Heart right ventricle (tissue), 16 donors: ENCODE measurements around the gene AMDHD2. TPM values are rescaled to one million over a fixed set of nuclear protein-coding genes. Genes with fewer than 3 reads are reported as not detected.

Experiments
- ATAC-seq, 8 donors: fragments of 200-7000 bp; cut with Tn5 transposase; one replicate each; pipeline ENCODE4 v1.9.1; 2020; ENCODE audit warnings: mild to moderate bottlenecking in 8 of 8, moderate library complexity in 8 of 8, moderate number of reproducible peaks in 1 of 8
- DNase-seq, 2 donors: peaks; one replicate each; pipeline ENCODE4 v3.0.0-alpha.2; 2020
- H3K27ac ChIP-seq, 10 donors: fragments of 200-600 bp; sonication (generic) in 2 of 10; one replicate each; pipeline versions ENCODE4 v1.5.0 to v1.8.0; 2020 to 2022; ENCODE audit warnings: mild to moderate bottlenecking in 3 of 10
- H3K27me3 ChIP-seq, 7 donors: fragments of 200-600 bp; one replicate each; pipeline ENCODE4 v1.8.0; 2021 to 2022; ENCODE audit warnings: mild to moderate bottlenecking in 2 of 7
- H3K36me3 ChIP-seq, 9 donors: fragments of 200-600 bp; sonication (generic) in 1 of 9; one replicate each; pipeline versions ENCODE4 v1.5.0 to v1.8.0; 2020 to 2022; ENCODE audit warnings: mild to moderate bottlenecking in 2 of 9
- H3K4me1 ChIP-seq, 9 donors: fragments of 200-600 bp; sonication (generic) in 1 of 9; one replicate each; pipeline versions ENCODE4 v1.5.0 to v1.8.0; 2020 to 2022; ENCODE audit warnings: mild to moderate bottlenecking in 4 of 9
- H3K4me3 ChIP-seq, 10 donors: fragments of 200-600 bp; sonication (generic) in 2 of 10; one replicate each; pipeline versions ENCODE4 v1.5.0 to v1.8.0; 2020 to 2022; ENCODE audit warnings: mild to moderate bottlenecking in 7 of 10, moderate library complexity in 2 of 10
- H3K9me3 ChIP-seq, 11 donors: fragments of 200-600 bp in 10 of 11; sonication (generic) in 2 of 11; one replicate each; pipeline versions ENCODE4 v1.5.0 to v1.8.0; 2013 to 2022; ENCODE audit warnings: mild to moderate bottlenecking in 2 of 11, control low read depth in 1 of 11, moderate library complexity in 1 of 11
- WGBS, 2 donors: extraction: QIAGEN DNeasy Blood & Tissue Kit; methylation state at CpG; one replicate each; pipeline ENCODE4 v1.1.7; 2013; ENCODE audit warnings: inconsistent platforms in 1 of 2; 5-methylcytosine and 5-hydroxymethylcytosine counted together
- intact Hi-C, 10 donors: fragments of 100-400 bp; cut with DNase I; formaldehyde crosslinking; loops; one replicate each; pipeline versions ENCODE4 v1.11.1 to v1.14.2; 2022
- polyA plus RNA-seq, 2 donors: library from polyadenylated mRNA; stranded (reverse); fragments of 200-250 nt; gene quantifications; one replicate each; pipeline ENCODE4 v1.2.3, GENCODE V29; 2013
- total RNA-seq, 10 donors: library from RNA; stranded (reverse); fragmentation: NEBNext Ultra II Directional in 3 of 10; extraction: Animal tissue kit (Norgen Biotek cat#: 25700) in 3 of 10; gene quantifications; one replicate each; pipeline versions ENCODE4 v1.2.1 to v1.2.4, GENCODE V29; 2021 to 2023
- TF ChIP-seq, protein P1 (sequence below), 9 donors: fragments of 200-600 bp; sonication (generic) in 2 of 9; IDR thresholded peaks; one replicate each; pipeline versions ENCODE4 v1.5.0 to v1.8.0; 2021 to 2022; ENCODE audit warnings: antibody characterized with exemption in 9 of 9, mild to moderate bottlenecking in 5 of 9, moderate library complexity in 1 of 9
- donor health status: Arrhythmogenic right ventricular cardiomyopathy.
- donor health status: ischemic (EF 13 %, LVEDD 7.1; RV severe dilation, severe dysfunction).
- donor health status: healthy with polysubstance abuse.
- donor health status: DM: no; HTN: yes; CAD: no.
- donor health status: DM: no; HTN: no; CAD: no.
- donor health status: ischemic (EF 25% LVEDD 6.9; RV normal size, moderate dysfunction).
- donor health status: ischemic (EF 25% LVEDD 5.7; RV mildly dilated, moderate dysfunction).
- donor health status: healthy.
- donor health status: DM: yes; HTN: yes; CAD: no.
- donor health status: Ischemic cardiomyopathy.
- donor health status: ischemic (EF 35%, LVEDD 5.7; RV mildly dilated, moderate dysfunction).
- donor health status: nonischemic (EF 11% LVEDD 7.7; RV severe dilation, severe dysfunction).
- donor health status: DM: yes; HTN: yes; CAD: no.
- donor health status: PGD.
- donor health status: ischemic (EF 29% LVEDD 5.4; RV normal size, mild dysfunction).
- donor health status: nonischemic (EF 23%, LVEDD 6.1; RV moderate dilation, normal function).

The AMDHD2 gene
- total and polyA plus RNA-seq, 12 donors = 7.1 to 20.8 (median 10.4) TPM

- ATAC-seq = no peak
Observed at GRCh38 chr16:2516391-2517240, 3.6 kb upstream of the AMDHD2 start.

GRCh38 chr16:2517954-2518605 lies 2.1 kb upstream of the AMDHD2 start:
- intact Hi-C loops = no loop called here

More at GRCh38 chr16:2516391-2517240, 3.6 kb upstream of the AMDHD2 start:
- Histone ChIP-seq H3K36me3 (peaks cover 0 to 10% (median 0%) of the 10 kb centered on the region in 9 donors), H3K27ac (peak overlapping the region in 8 of 10 donors; percentile 47 to 99 (median 96)), H3K4me1 (peaks cover 52 to 81% (median 71%) of the 10 kb centered on the region in 9 donors), H3K4me3 (peak overlapping the region in 7 of 10 donors; percentile 12 to 100 (median 93)), H3K9me3 (no peaks in the 10 kb centered on the region), H3K27me3 (no peaks in the 10 kb centered on the region)
- intact Hi-C loops = no loop called here
- 55 to 66% methylated on average over 11 of the region's 11 CpGs for WGBS, 2 donors
- DNase-seq = peak; percentile 14 to 18
- TF ChIP-seq, protein P1, sequence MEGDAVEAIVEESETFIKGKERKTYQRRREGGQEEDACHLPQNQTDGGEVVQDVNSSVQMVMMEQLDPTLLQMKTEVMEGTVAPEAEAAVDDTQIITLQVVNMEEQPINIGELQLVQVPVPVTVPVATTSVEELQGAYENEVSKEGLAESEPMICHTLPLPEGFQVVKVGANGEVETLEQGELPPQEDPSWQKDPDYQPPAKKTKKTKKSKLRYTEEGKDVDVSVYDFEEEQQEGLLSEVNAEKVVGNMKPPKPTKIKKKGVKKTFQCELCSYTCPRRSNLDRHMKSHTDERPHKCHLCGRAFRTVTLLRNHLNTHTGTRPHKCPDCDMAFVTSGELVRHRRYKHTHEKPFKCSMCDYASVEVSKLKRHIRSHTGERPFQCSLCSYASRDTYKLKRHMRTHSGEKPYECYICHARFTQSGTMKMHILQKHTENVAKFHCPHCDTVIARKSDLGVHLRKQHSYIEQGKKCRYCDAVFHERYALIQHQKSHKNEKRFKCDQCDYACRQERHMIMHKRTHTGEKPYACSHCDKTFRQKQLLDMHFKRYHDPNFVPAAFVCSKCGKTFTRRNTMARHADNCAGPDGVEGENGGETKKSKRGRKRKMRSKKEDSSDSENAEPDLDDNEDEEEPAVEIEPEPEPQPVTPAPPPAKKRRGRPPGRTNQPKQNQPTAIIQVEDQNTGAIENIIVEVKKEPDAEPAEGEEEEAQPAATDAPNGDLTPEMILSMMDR (IDR thresholded peaks at IDR 0.05) = no peak

GRCh38 chr16:2518823-2519710 lies 1.1 kb upstream of the AMDHD2 start:
- peaks cover 49 to 68% (median 62%) of the 10 kb centered on the region in 9 donors for H3K4me1 ChIP-seq
- peak in 1 of 2 donors; percentile 16 for DNase-seq
- peaks cover 0 to 35% (median 5%) of the 10 kb centered on the region in 9 donors for H3K36me3 ChIP-seq
- no peaks in the 10 kb centered on the region for H3K27me3 ChIP-seq
- no peaks in the 10 kb centered on the region for H3K9me3 ChIP-seq
- TF ChIP-seq, protein P1 (IDR thresholded peaks at IDR 0.05) = no peak
- ATAC-seq = peak in 4 of 8 donors; percentile 0 to 9 (median 2)
- H3K27ac ChIP-seq = peak overlapping the region in 9 of 10 donors; percentile 66 to 91 (median 83)
- peak overlapping the region in 9 of 10 donors; percentile 54 to 74 (median 62) for H3K4me3 ChIP-seq
- intact Hi-C loops = no loop called here
- WGBS, 2 donors = 85% methylated on average over 39 of the region's 39 CpGs

More at GRCh38 chr16:2517954-2518605, 2.1 kb upstream of the AMDHD2 start:
- ATAC-seq (no peak), DNase-seq (peak in 1 of 2 donors; percentile 8)
- H3K4me1 ChIP-seq = peaks cover 51 to 71% (median 65%) of the 10 kb centered on the region in 9 donors
- H3K36me3 ChIP-seq = peaks cover 0 to 25% (median 0%) of the 10 kb centered on the region in 9 donors
- no peaks in the 10 kb centered on the region for H3K9me3 ChIP-seq
- TF ChIP-seq, protein P1 (IDR thresholded peaks at IDR 0.05) = no peak
- peak overlapping the region in 7 of 10 donors; percentile 19 to 91 (median 66) for H3K27ac ChIP-seq
- no peaks in the 10 kb centered on the region for H3K27me3 ChIP-seq
- H3K4me3 ChIP-seq = peak overlapping the region in 1 of 10 donors; percentile 23
- 71 to 73% methylated on average over 12 of the region's 12 CpGs for WGBS, 2 donors
